Parathyroid adenoma (tissue), 2 donors: ENCODE measurements around the gene ARFGAP1.

Experiments used
- H2AFZ ChIP-seq: fragments of 300-600 bp; sonication (generic); one replicate; pipeline ENCODE4 v1.7.0; 2017; ENCODE audit warnings: antibody characterized with exemption, mild to moderate bottlenecking
- H3K27ac ChIP-seq: fragments of 300-600 bp; sonication (generic); one replicate; pipeline ENCODE4 v1.7.0; 2017
- H3K27me3 ChIP-seq: fragments of 300-600 bp; sonication (generic); one replicate; pipeline ENCODE4 v1.7.0; 2017; ENCODE audit warnings: low read length; ENCODE audit not compliant: control insufficient read depth, insufficient read depth
- H3K36me3 ChIP-seq: fragments of 300-600 bp; sonication (generic); one replicate; pipeline ENCODE4 v1.7.0; 2017; ENCODE audit warnings: low read length; ENCODE audit not compliant: control insufficient read depth, insufficient read depth
- H3K4me1 ChIP-seq: fragments of 300-600 bp; sonication (generic); one replicate; pipeline ENCODE4 v1.7.0; 2017; ENCODE audit warnings: control low read depth
- H3K4me2 ChIP-seq: fragments of 300-600 bp; sonication (generic); one replicate; pipeline ENCODE4 v1.7.0; 2017; ENCODE audit warnings: low read length
- H3K4me3 ChIP-seq: fragments of 300-600 bp; sonication (generic); one replicate; pipeline ENCODE4 v1.7.0; 2017; ENCODE audit warnings: low read depth, low read length
- H3K79me2 ChIP-seq: fragments of 300-600 bp; sonication (generic); one replicate; pipeline ENCODE4 v1.7.0; 2017; ENCODE audit warnings: control low read depth
- H3K9ac ChIP-seq: fragments of 300-600 bp; sonication (generic); one replicate; pipeline ENCODE4 v1.7.0; 2017; ENCODE audit warnings: mild to moderate bottlenecking
- H3K9me3 ChIP-seq: fragments of 300-600 bp; sonication (generic); one replicate; pipeline ENCODE4 v1.7.0; 2017; ENCODE audit warnings: low read length; ENCODE audit not compliant: control insufficient read depth
- CTCF ChIP-seq: fragments of 300-600 bp; sonication (generic); IDR thresholded peaks from one replicate; pipeline ENCODE4 v1.7.0; 2017; ENCODE audit warnings: antibody characterized with exemption, mild to moderate bottlenecking
- donor health status: primary hyperparathyroidism.

ARFGAP1 gene

GRCh38 chr20:63272105-63273058 lies at the start of gene ARFGAP1:
ARFGAP1 (plus strand) TSS chr20:63272813; CDS start chr20:63275581, 2,768 bp downstream.
- Histone ChIP-seq H3K4me3 (peak within 1 kb of the TSS; percentile 76), H3K9ac (peak within 1 kb of the TSS; percentile 47), H2AFZ (peak within 1 kb of the TSS; percentile 70), H3K79me2 (peaks cover 12% of the 10 kb centered on the region), H3K4me2 (peak within 1 kb of the TSS; percentile 99), H3K4me1 (no peaks in the 10 kb centered on the region), H3K9me3 (no peaks in the 10 kb centered on the region), H3K36me3 (no peaks in the 10 kb centered on the region), H3K27me3 (no peaks in the 10 kb centered on the region), H3K27ac (peak within 1 kb of the TSS; percentile 20)
- TF ChIP-seq CTCF: no peak

- H3K27me3 ChIP-seq: no peaks in the 10 kb centered on the region
- no peaks in the 10 kb centered on the region for H3K4me1 ChIP-seq
- H3K4me3 ChIP-seq: no peak overlapping the region
- no peaks in the 10 kb centered on the region for H3K79me2 ChIP-seq
- no peak overlapping the region for H3K9ac ChIP-seq
- H2AFZ ChIP-seq: no peak overlapping the region
- peak; percentile 75 for TF ChIP-seq CTCF
- H3K9me3 ChIP-seq: no peaks in the 10 kb centered on the region
- H3K27ac ChIP-seq: no peak overlapping the region
- no peak overlapping the region for H3K4me2 ChIP-seq
- no peaks in the 10 kb centered on the region for H3K36me3 ChIP-seq
Measured at GRCh38 chr20:63223121-63223825, 49.3 kb upstream of the ARFGAP1 start.

- Histone ChIP-seq H3K4me1 (no peaks in the 10 kb centered on the region), H3K4me3 (no peak overlapping the region), H3K36me3 (no peaks in the 10 kb centered on the region), H3K27me3 (no peaks in the 10 kb centered on the region), H3K27ac (no peak overlapping the region), H3K4me2 (no peak overlapping the region), H3K9ac (no peak overlapping the region), H3K9me3 (no peaks in the 10 kb centered on the region), H2AFZ (no peak overlapping the region), H3K79me2 (no peaks in the 10 kb centered on the region)
- no peak for TF ChIP-seq CTCF
Measured at GRCh38 chr20:63223826-63224207, 48.8 kb upstream of the ARFGAP1 start.

GRCh38 chr20:63224412-63225081 lies 48.1 kb upstream of the ARFGAP1 start:
- Histone ChIP-seq H3K9me3 (no peaks in the 10 kb centered on the region), H2AFZ (no peak overlapping the region), H3K4me2 (no peak overlapping the region), H3K4me1 (no peaks in the 10 kb centered on the region), H3K9ac (no peak overlapping the region), H3K4me3 (no peak overlapping the region), H3K36me3 (no peaks in the 10 kb centered on the region), H3K27ac (no peak overlapping the region), H3K79me2 (no peaks in the 10 kb centered on the region), H3K27me3 (no peaks in the 10 kb centered on the region)
- peak; percentile 12 for TF ChIP-seq CTCF
